ENCODE results near the gene PLSCR5.

PLSCR5 gene

DNA sequence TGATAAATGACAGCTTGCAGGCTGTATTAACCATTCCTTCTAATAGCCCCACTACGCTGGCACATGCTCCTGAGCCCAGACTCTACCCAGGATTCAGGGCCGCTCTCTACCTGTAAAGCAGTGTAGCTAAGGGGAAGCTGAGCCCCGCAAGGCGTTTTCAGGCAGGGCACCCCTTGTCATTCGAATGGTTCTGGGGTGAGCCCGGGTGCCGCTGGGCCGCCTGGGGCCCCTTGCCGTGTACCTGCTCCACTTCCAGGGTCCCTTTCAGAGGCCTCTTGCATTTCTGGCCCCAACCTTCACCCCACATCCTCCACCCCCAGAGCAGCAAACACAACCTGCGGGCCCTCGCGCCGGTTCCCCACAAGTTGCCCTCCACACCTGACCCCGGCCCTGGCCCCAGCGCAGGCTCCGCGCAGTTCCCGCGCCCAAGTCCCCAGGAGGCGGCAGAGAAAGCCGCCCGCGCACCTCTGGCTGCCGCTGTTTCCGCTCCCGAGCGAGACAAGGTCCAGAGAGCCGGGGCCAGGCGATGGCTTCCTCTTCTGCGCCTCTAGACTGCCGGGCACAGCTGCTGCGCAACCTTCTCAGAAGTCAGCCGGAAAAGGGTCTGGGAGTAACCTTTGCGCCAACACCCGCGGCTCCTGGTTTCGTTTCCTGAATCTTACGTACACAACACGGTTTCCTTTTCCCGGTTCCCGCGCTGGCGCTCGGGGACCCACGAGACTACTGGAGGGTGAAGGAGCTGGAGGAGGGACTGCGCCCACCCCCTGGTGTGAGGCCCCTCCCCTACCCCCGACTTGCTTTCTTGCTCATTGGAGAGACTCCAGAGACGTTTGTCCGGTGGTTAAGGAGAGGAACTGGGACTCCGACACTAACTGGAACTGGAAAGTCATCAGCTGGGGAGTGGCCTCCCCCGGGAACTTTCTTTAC is 60.9 kb downstream of the PLSCR5 start, which contains the start of gene PLSCR1:
Gene PLSCR1 (minus strand): TSS at position 606 of the 927 bp plus-strand sequence. CDS start 8,055 bp downstream, outside the sequence.
- DNase-seq (ENCODE audit: low read depth in 2 of 2), result peak; percentile 77 to 78

DNA sequence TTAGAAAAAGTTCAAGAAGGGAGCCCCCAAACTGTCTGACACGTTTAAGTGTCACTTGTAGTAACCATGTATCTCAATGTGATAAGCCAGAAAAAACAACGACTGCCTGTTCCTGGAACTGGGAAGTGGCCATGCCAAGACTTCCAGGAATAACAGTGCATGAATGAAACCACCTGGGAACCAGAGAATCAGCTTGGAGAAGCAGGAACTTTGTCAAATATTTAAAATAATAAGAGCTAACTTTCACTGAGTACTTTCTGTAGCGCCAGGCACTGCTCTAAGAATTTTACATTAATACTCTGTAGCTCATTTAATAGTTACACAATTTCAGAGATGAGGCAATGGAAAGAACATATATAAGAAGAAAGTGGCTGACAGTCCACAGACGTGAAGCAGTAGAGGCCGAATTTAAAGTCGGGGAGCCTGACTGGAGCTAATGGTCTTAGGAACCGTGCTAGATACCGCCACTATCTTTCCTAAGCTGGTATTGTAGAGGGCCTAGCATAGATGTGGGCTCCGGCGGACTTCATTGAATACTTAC is 61.6 kb downstream of the PLSCR5 start:
- no peak for DNase-seq (ENCODE audit: low read depth in 2 of 2)

DNA sequence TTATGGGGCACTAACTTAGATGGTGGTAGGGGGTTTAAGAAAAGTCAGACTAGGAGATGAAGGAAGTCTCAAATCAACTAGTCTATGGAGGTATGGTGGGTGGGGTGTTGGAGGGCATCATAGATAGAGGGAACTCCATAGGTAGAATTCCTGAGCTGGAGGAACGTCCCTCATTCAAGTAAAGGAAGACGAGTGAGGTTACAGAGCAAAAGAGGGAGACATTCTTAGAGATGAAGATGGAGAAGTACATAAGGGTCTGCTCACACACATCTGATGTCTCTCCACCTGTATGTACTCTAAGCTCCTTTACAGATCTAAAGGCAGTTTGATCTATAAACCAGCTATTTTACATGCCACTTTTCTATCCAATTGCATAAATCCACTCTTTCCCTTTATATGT is 62.2 kb downstream of the PLSCR5 start:
- DNase-seq (ENCODE audit: low read depth in 2 of 2), result no peak

DNA sequence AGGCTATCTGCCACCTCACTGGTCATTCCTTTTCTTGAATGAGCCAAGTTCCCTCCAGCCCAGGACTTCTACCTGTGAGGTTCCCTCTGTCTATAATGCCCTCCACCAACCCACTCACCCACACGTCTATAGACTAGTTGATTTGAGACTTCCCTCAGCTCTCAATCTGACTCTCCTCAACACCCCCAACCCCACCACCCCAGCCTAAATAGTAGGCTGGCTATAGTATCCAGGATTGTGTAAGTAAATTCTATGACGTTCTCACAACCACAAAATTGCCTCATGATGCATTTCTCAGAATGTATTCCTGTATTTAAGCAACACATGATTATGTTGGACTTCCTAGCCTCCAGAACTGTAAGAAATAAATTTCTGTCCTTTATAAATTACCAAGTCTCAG is 63.0 kb downstream of the PLSCR5 start:
- no peak for DNase-seq (ENCODE audit: low read depth in 2 of 2)

DNA sequence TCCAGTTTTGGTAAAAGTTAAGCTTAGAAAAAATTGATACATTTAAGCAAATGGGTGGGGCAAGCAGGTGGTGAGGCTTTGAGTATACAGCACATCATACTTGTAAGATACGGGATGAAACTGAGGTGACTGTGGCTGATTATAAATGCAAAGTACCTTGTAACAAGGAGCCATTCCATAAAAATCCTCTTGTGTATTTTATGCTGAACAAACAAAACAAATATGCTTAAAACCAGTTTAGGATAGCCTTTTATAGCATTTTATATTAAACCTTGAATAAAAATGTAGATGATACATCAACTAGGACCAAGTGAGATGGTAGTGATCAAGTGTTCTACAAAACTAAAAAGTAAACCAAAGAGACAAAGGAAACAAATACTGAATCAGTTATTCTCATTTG is 64.2 kb downstream of the PLSCR5 start:
- no peak for DNase-seq (ENCODE audit: low read depth in 2 of 2)

DNA sequence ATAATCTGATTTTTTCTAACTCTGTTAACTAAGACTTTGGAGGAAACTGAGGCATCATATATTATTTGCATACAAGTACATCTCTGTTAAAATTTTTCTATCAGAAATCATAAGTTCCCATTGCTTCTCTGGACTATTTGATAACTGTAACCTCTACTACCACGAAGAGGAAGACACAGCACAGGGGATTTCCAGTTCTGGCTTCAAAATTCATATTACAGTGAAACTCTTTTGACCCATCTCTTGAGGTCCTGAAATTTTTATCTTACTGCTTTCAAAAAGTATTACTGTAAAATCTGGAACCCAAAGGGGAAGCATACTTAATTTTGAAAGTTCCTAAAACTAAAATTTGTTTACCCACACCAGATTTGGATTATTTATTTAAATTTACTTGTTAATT is 64.9 kb downstream of the PLSCR5 start:
- DNase-seq (ENCODE audit: low read depth in 2 of 2), result no peak

DNA sequence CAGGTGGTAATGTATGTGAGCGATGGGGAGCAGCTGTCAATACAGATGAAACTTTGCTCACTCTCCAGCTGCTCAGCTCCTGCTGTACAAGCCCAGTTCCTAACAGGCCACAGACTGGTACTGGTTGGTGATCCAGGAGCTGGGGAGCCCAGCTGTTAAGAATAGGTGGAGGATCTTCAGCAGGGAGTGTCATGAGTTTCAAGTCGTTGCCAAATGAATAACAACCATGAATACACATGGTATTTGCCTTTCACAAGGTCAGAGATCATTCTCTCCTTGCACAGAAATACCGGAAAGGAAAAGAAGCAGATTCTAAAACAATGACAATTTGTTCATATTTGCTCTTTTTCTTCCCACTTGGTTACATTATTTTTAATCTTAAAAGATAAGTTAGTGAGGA is 65.8 kb downstream of the PLSCR5 start:
- no peak for DNase-seq (ENCODE audit: low read depth in 2 of 2)

DNA sequence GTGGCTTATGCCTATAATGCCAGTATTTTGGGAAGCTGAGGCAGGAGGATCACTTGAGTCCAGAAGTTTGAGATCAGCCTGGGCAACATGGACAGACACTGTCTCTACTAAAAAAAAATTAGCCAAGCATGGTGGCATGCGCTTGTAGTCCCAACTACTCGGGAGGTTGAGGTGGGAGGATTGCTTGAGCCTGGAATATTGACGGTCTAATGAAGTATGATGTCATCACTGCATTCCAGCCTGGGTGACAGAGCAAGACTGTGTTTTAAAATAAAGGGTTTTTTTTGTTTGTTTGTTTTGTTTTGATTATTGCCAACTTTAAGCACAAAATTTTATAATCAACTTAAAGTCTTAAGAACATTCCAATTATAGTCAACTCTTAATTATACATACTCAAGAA is 67.5 kb downstream of the PLSCR5 start:
- no peak for DNase-seq (ENCODE audit: low read depth in 2 of 2)

DNA sequence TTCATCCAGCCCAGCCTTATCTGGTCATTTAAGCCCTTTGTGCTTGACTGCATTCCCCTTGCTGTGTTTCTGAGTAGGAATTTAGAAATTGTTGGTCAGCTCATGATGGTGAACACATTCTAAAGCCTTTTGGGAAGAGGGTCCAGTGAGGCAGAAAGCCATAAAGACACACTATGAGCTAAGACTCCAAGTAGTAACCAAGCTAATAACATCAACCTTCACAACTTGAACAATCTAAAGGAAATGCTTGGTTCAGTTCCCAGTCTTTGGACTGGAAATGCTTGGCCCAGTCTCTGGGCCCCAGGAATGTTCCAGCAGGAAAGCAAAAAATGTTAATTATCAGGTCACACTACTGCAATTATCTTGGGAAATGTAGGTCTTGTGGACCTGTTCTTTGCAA is 68.5 kb downstream of the PLSCR5 start:
- no peak for DNase-seq (ENCODE audit: low read depth in 2 of 2)

Data from fibroblast of skin of left biceps (primary cell).